Thyroid gland (tissue), 4 donors: ENCODE results near the gene DHRS3. TPM values are rescaled to one million over a fixed set of nuclear protein-coding genes. Genes with fewer than 3 reads are reported as not detected.
A peak's percentile ranks its signal among the peaks of the same experiment; 100 is the strongest.

ENCODE experiments used
- DNase-seq, 2 donors: peaks; one replicate each; pipeline ENCODE4 v3.0.0-alpha.2; 2019
- H3K27ac ChIP-seq, 3 donors: fragments of 200-600 bp; sonication (generic); 1 replicate in 2 of 3; 2 replicates in 1 of 3; pipeline ENCODE4 v1.5.1; 2016 to 2019; ENCODE audit warnings: mild to moderate bottlenecking in 1 of 3, moderate library complexity in 1 of 3
- H3K27me3 ChIP-seq: fragments of 200-600 bp; sonication (generic); one replicate; pipeline ENCODE4 v1.5.1; 2019
- H3K36me3 ChIP-seq, 2 donors: fragments of 200-600 bp; sonication (generic); one replicate each; pipeline ENCODE4 v1.5.1; 2016 to 2019
- H3K4me1 ChIP-seq, 2 donors: fragments of 200-600 bp; sonication (generic); one replicate each; pipeline ENCODE4 v1.5.1; 2017 to 2019
- H3K4me3 ChIP-seq, 3 donors: fragments of 200-600 bp; sonication (generic); replicated peaks in 1 of 3; 1 replicate in 2 of 3; 2 replicates in 1 of 3; pipeline ENCODE4 v1.5.1; 2016; ENCODE audit warnings: mild to moderate bottlenecking in 1 of 3
- H3K9me3 ChIP-seq: fragments of 200-600 bp; sonication (generic); one replicate; pipeline ENCODE4 v1.5.1; 2017
- CTCF ChIP-seq, 6 experiments: fragments of 200-600 bp in 3 of 6; fragments of 450-650 bp in 3 of 6; sonication (generic) in 3 of 6; IDR thresholded peaks; one replicate each; pipeline ENCODE4 v1.5.1; 2016 to 2019; ENCODE audit warnings: antibody characterized with exemption in 6 of 6, mild to moderate bottlenecking in 2 of 6, inconsistent platforms in 1 of 6, moderate library complexity in 1 of 6
- POLR2A ChIP-seq, 2 donors: fragments of 450-650 bp; IDR thresholded peaks; one replicate each; pipeline ENCODE4 v1.6.1; 2017; ENCODE audit warnings: antibody characterized with exemption in 2 of 2, mild to moderate bottlenecking in 2 of 2, moderate library complexity in 1 of 2
- WGBS, 2 donors: methylation state at CpG; one replicate each; pipeline ENCODE4 v1.1.5; 2017; 5-methylcytosine and 5-hydroxymethylcytosine counted together
- intact Hi-C: fragments of 100-400 bp; cut with DNase I; formaldehyde crosslinking; loops from one replicate; pipeline ENCODE4 v1.15.1; 2023
- total RNA-seq, 4 donors: library from RNA; depleted of rRNA; stranded (reverse); fragments of >200 nt; gene quantifications; one replicate each; pipeline ENCODE4 v1.2.3, GENCODE V29; 2016

Gene DHRS3
- total RNA-seq, 4 donors from 2014 or later: 181 to 304 (median 268) TPM

- H3K4me1 ChIP-seq: no peaks in the 10 kb centered on the region
- intact Hi-C loops: no loop called here
Observed at GRCh38 chr1:12584900-12585525, 33.0 kb downstream of the DHRS3 start.

GRCh38 chr1:12583484-12583883 is 34.5 kb downstream of the DHRS3 start:
- Histone ChIP-seq H3K4me3 (no peak overlapping the region), H3K36me3 (peaks cover 21 to 24% of the 10 kb centered on the region in 2 donors), H3K4me1 (no peaks in the 10 kb centered on the region), H3K27me3 (no peaks in the 10 kb centered on the region), H3K9me3 (no peaks in the 10 kb centered on the region), H3K27ac (no peak overlapping the region)
- DNase-seq: no peak
- intact Hi-C loops: no loop called here
- TF ChIP-seq POLR2A (IDR thresholded peaks at IDR 0.05) (no peak), CTCF (IDR thresholded peaks at IDR 0.05) (no peak)

More at GRCh38 chr1:12584900-12585525, 33.0 kb downstream of the DHRS3 start:
- Histone ChIP-seq H3K27me3 (no peaks in the 10 kb centered on the region), H3K4me3 (no peak overlapping the region), H3K9me3 (no peaks in the 10 kb centered on the region), H3K36me3 (peaks cover 5 to 9% of the 10 kb centered on the region in 2 donors), H3K27ac (peak overlapping the region in 1 of 3 donors; percentile 8)
- 87% methylated on average over 4 to 6 of the region's 6 CpGs for WGBS, 2 donors
- DNase-seq: no peak
- TF ChIP-seq CTCF (IDR thresholded peaks at IDR 0.05) (no peak), POLR2A (IDR thresholded peaks at IDR 0.05) (no peak)

- H3K9me3 ChIP-seq: no peaks in the 10 kb centered on the region
- H3K27ac ChIP-seq: no peak overlapping the region
- H3K27me3 ChIP-seq: no peaks in the 10 kb centered on the region
- H3K4me1 ChIP-seq: no peaks in the 10 kb centered on the region
- peaks cover 29 to 31% of the 10 kb centered on the region in 2 donors for H3K36me3 ChIP-seq
- intact Hi-C loops: no loop called here
- no peak overlapping the region for H3K4me3 ChIP-seq
- 97 to 98% methylated on average over 4 of the region's 4 CpGs for WGBS, 2 donors
- no peak for TF ChIP-seq POLR2A (IDR thresholded peaks at IDR 0.05)
- no peak for TF ChIP-seq CTCF (IDR thresholded peaks at IDR 0.05)
- DNase-seq: no peak
Observed at GRCh38 chr1:12582649-12583048, 35.4 kb downstream of the DHRS3 start.

- peak overlapping the region in 1 of 3 donors; percentile 33 for H3K27ac ChIP-seq
- no peaks in the 10 kb centered on the region for H3K27me3 ChIP-seq
- intact Hi-C loops: no loop called here
- H3K4me3 ChIP-seq: no peak overlapping the region
- DNase-seq: no peak
- TF ChIP-seq CTCF (IDR thresholded peaks at IDR 0.05): no peak
- TF ChIP-seq POLR2A (IDR thresholded peaks at IDR 0.05): no peak
- no peaks in the 10 kb centered on the region for H3K9me3 ChIP-seq
- 92 to 93% methylated on average over 2 to 5 of the region's 5 CpGs for WGBS, 2 donors
- peaks cover 38 to 42% of the 10 kb centered on the region in 2 donors for H3K36me3 ChIP-seq
- no peaks in the 10 kb centered on the region for H3K4me1 ChIP-seq
Observed at GRCh38 chr1:12581179-12581578, 36.8 kb downstream of the DHRS3 start.

- no peak for DNase-seq
- 83 to 91% methylated on average over 20 of the region's 20 CpGs for WGBS, 2 donors
- H3K36me3 ChIP-seq: peaks cover 39 to 42% of the 10 kb centered on the region in 2 donors
Observed at GRCh38 chr1:12580054-12580887, 37.7 kb downstream of the DHRS3 start.

More at GRCh38 chr1:12580054-12580887, 37.7 kb downstream of the DHRS3 start:
- intact Hi-C loops: no loop called here
- Histone ChIP-seq H3K4me1 (no peaks in the 10 kb centered on the region), H3K4me3 (no peak overlapping the region), H3K27ac (peak overlapping the region in 2 of 3 donors; percentile 15 to 40), H3K27me3 (no peaks in the 10 kb centered on the region), H3K9me3 (no peaks in the 10 kb centered on the region)
- TF ChIP-seq POLR2A (IDR thresholded peaks at IDR 0.05): no peak
- TF ChIP-seq CTCF (IDR thresholded peaks at IDR 0.05): no peak
